ENCODE results near the gene NAGK.
"Not testable (repeated sequence)": the region's sequence is repeated elsewhere in the genome, so short reads cannot be mapped to it uniquely, and the experiment has no call there.

Gene NAGK

DNA sequence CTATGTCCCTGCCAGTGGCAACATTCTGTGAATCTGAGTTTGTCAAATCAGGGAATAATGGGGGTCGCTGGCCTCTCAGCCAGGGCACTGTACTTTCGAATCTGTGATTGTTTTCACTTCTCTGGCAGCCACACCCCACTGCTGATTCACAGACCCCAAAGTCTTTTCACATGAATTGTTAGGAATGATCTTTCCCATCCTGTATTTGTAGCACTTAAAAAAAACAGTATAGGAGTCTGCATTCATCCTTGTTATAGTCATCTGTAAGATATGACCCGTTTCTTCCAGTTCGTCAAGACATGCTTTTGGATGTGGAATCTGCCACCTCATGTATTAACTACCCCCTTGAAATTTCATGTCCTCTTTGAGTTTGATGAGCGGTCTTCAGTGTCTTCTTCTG is 928 bp downstream of the NAGK start:
- no peak for DNase-seq (ENCODE audit: low read depth)

DNA sequence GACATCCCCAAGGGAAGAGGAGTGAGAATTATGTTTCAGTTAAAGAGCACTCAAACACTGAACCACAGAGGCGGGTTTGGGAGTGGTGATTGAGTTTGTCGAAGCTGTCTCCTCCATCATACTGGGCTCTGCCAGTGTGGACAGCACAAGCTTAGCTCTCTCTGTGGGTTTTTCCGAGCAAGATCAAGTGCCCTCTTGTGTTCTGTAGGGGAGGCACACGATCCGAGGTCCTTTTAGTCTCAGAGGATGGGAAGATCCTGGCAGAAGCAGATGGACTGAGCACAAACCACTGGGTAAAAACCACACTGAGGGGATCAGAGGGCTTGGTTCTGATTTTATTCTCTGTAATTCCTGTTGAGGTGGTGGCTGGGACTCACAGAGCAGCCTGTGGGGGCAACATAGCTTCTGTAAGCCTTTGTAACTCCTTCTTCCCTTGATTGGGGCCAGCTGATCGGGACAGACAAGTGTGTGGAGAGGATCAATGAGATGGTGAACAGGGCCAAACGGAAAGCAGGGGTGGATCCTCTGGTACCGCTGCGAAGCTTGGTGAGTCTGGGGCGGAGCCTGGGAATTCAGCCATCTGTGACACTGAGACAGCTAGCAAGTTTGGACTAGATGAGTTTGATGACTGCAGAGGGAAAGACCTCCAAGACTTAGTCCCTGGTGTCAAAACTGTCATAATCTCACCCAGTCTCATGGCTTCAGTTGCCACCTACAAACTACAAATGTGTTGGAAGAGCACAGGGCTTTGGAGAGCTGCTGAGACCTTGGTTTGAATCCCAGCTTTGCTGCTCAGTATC is 2.0 kb downstream of the NAGK start:
- DNase-seq (ENCODE audit: low read depth): no peak

DNA sequence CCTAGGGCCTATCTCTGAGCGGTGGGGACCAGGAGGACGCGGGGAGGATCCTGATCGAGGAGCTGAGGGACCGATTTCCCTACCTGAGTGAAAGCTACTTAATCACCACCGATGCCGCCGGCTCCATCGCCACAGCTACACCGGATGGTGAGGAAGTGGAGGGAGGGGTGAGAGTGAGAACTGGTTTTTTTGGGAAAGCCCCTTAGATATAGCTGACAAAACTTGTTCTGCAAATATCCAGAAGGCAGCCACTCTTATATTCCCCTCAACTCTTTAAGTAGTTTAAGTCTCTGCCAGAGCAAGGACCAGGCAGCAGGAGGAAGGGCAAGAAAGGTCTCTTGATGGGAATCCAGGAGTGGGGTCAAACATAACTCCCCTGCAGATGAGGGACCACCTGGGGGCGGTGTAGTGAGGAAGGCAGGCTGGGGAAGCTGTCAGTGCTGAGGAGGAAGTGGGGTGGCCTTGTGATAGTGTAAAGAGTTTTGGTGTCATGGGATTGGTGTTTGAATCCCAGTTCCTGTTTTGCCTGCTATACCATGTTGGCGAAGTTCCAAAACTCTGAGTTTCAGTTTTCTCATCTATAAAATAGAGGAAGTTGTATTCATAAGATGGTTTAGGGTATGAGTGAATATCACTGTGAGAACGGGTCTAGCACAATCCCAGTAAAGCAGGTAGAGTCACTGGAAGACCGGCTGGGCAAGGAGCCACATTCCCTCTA is 3.4 kb downstream of the NAGK start:
- no peak for DNase-seq (ENCODE audit: low read depth)

DNA sequence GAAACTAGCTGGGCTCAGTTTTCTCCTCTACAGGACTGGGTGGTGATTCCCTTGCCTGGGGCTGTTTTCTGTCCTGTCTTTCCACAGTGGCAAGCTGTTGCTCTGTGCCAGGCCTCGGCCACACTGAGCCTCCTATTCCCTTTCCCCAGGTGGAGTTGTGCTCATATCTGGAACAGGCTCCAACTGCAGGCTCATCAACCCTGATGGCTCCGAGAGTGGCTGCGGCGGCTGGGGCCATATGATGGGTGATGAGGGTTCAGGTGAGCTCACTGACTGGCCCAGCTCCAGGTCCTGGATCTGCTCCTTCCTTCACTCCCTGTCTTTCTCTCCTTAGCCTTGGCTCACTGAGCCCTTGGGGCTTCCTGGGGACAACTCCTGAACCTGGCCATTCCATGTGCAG is 4.0 kb downstream of the NAGK start:
- no peak for DNase-seq (ENCODE audit: low read depth)

DNA sequence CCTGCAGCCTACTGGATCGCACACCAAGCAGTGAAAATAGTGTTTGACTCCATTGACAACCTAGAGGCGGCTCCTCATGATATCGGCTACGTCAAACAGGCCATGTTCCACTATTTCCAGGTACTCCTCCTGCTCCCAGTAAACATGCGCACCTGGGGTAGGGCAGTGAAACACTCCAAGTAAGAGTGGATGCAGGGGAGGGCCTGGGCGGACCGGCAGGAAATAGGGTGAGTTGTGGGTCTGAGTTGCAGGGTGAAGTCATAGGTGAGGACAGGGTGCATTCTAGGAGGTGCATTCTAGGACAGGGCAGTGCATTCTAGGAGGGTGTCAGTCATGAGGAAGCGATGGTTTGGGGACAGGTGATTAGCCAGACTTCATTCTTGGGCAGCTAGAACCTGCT is 5.0 kb downstream of the NAGK start:
- no peak for DNase-seq (ENCODE audit: low read depth)

DNA sequence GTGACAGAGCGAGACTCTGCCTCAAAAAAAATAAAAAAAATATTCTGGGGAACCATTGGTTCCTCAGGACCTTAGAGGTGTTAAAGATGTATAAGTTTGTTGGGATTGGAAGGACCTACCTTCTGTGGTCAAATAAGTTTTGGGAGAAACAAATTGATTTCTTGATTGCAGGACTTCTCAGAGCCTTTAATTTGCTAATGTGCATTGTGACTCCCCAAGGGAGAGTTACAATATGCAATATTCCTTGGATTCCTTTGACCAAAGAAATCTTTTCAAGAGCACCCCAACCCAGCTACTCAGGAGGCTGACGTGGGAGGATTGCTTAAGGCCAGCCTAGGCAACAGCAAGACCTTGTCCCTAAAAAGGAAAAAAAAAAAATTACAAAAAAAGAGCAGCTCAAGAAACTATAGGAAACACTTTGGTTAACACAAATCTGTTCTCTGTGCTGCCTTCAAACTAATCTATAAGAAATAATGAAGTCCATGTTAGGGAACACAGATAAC is 6.5 kb downstream of the NAGK start:
- DNase-seq (ENCODE audit: low read depth): no peak

DNA sequence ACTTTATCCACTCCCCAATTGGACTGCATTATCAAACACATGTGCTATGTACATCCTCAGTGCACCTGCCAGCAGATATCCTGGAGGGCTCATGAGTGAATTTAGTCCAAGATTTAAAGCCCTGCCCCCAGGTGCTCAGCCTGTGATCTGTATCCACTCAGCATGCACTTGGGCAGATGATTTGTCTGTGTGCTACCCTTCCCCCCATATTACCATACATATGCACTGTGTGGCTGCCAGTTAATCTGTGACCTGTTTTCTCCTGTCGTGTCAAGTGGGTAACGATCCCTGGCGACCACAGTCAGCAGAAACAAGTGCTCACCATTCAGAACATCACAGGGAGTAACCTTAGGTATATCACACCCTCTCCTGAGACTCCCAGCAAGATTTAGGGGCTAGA is 10.2 kb downstream of the NAGK start:
- no peak for DNase-seq (ENCODE audit: low read depth)

DNA sequence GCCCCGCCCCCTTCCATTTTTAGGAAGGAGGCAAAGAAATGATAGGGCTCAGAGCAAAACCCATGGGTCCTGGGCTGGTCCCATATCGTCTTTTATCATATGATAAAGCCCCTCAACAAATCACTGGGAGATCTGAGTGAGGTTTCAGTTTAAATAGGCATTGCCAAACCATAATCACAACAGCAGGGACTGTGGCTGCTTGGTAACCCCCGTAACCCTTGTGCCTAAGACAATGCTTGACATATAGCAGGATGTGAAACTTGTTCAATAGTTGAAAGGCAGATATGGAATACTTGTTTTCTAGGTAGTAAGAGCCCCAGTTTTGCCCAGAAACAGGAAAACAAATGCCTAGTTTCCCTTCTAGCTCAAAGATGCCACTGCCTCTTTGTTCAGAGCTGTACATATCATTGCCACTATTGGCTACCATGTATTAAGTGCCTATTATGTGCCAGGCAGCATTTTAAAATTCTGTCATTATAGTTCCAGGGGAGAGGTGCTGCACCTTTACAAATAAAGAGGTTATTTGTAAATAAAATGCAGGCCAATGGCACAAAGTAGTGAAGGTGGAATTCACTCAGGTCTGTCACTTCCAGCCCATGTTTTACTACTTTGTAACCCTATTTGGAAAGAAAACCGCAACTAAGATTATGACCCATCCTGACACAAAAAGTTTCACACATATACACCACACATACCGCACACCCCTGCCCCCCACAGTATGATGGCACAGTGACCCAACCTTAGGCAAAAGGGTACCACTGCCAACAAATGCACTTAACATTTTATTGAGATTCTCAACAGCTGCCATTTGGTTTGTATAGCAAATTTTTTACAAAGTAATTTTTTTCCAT is 14.2 kb downstream of the NAGK start:
- DNase-seq (ENCODE audit: low read depth): no peak

DNA sequence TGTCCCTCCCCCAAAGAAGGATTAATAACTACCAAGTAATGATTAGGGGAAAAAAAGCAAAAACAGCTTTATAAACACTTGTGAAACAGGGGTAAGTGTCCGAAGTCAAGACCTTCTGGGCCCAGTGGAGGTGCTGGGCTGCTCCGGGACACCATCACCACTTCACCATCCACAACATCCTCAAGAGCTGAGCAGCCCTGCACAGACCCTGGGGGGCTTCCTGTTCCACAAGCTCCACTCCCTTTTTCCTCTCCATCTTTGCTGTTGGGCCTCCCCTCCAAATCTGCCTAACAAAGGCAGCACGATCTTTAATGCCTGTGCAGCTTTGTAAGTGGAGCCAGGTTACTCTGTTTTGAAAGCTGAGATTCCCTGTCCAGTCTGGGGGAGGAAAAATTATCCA is 14.8 kb downstream of the NAGK start:
- not testable (repeated sequence) for DNase-seq (ENCODE audit: low read depth)

DNA sequence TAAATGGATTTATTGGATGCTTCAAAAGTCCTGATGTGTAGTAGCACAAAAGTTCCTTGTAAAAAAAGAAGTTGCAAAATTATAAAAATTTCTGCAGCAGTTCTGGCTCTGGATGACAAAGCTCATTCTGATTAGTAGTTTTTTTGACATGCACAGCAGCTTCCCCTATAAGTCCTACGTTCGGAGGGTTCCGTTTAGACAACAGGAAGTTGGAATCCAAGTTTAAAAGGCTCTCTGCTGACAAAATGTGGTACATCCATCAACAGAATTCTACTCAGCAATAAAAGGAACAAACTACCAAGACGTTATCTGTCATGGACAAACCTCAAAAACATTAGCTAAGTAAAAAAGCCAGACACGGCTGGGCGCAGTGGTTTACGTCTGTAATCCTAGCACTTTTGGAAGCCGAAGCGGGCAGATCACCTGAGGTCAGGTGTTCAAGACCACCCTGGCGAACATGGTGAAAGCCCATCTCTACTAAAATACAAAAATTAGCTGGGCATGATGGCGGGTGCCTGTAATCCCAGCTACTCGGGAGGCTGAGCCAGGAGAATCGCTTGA is 15.4 kb downstream of the NAGK start:
- DNase-seq (ENCODE audit: low read depth): not testable (repeated sequence)

DNA sequence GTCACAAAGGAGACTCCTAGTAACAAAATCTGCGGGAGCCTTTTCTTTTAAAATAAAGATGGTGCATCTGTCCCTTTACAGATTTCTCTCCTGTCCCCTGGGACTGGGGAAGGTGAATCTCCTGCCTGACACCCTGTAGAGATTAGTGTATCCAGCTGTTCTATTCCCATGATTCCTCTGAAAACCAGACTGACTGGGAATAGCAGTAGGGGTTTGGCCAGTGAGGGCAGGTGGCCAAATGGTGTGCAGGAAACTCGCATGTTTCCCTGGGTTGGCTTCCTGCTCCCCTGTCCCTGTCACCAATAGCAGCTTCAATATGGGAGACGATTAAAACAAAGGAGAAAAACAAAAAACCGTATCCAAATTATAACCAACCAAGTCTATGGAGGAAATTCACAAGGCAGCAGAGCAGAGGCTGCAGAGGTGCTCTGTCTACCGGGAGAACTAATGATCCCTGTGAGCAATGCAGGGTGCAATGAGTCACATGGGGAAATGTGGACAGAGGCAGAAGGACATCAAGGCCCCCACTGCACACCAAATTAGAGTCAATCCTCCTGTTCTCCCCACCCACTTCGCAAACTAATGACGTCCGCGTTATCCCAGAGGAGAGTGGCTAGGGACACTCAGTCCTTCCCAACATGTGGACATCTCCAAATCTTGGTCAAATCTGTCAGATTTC is 17.0 kb downstream of the NAGK start:
- DNase-seq (ENCODE audit: low read depth): not testable (repeated sequence)

DNA sequence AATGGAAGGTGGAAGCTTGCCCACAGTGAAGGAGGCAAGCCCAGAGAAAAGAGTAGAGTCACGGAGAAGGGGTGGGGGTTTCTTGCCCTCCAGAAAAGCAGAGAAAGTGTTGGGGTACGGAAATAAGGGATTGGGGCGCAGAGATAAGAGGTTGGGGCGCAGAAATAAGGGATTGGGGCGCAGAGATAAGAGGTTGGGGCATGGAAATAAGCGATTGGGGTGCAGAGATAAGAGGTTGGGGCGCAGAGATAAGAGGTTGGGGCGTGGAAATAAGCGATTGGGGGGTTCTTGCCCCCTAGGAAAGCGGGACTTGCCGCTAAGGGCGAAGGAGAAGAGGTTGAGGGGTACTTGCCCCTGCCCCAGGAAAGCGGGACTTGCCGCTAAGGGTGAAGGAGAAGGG is 21.0 kb downstream of the NAGK start:
- not testable (repeated sequence) for DNase-seq (ENCODE audit: low read depth)

DNA sequence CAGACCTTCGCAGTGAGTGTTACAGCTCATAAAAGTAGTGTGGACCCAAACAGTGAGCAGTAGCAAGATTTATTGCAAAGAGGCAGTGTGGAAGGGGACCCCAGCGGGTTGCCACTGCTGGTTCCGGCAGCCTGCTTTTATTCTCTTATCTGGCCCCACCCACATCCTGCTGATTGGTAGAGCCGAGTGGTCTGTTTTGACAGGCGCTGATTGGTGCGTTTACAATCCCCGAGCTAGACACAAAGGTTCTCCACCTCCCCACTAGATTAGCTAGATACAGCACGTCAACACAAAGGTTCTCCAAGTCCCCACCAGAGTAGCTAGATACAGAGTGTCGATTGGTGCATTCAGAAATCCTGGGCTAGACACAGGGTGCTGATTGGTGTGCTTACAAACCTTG is 23.4 kb downstream of the NAGK start:
- DNase-seq (ENCODE audit: low read depth): not testable (repeated sequence)

DNA sequence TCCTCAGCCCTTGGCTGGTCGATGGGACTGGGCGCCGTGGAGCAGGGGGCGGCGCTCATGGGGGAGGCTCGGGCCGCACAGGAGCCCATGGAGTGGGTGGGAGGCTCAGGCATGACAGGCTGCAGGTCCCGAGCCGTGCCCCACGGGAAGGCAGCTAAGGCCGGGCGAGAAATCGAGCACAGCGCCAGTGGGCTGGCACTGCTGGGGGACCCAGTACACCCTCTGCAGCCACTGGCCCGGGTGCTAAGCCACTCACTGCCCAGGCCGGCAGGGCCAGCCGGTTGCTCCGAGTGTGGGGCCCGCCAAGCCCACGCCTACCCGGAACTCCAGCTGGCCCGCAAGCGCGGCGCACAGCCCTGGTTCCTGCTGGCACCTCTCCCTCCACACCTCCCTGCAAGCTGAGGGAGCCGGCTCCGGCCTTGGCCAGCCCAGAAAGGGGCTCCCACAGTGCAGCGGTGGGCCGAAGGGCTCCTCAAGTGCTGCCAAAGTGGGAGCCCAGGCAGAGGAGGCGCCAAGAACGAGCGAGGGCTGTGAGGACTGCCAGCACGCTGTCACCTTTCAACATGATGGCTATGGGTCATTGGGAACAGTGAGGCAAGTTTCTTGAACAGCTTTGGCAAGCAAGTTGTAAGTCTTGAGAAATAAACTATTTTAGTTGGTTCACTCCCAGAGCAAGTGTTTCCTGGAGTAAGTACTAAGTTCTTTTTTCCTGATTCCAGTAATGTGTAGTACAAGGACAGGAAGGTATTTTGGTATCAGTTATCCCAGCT is 24.2 kb downstream of the NAGK start:
- not testable (repeated sequence) for DNase-seq (ENCODE audit: low read depth)

DNA sequence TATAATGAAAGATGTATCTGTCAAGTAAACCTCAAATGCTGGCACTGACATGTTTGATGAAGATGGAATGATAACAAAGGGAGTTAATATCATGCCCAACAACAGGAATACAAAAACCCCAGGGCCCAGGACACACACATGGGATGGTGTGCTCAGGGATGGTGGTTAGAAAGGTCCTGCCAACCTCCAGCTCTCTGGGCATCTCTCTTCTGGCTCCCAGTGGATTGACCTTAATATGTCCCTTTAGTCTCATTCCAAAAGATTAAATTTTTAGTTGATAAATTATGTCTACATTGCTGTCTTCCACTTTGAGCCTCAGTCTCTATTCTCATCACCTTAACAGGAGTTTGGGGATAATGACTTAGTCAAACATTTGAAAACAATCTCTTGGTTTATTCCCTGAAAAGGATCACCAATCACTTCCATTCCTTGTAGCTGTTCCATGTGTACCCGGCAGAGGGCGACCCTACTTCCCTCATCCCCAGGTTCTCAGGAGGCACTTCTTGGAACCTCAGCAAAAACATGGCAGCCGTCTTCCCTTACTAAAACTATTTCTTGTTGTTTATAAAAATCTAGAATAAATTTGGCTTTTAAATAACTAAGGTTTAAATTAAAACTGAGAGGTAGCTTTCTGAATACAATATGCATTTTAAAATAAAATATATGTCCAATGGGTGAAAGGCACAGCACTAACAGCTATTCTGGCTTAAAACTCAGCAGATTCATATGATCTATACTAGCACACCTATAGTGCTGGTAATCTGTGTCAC is 31.9 kb downstream of the NAGK start:
- DNase-seq (ENCODE audit: low read depth): no peak

DNA sequence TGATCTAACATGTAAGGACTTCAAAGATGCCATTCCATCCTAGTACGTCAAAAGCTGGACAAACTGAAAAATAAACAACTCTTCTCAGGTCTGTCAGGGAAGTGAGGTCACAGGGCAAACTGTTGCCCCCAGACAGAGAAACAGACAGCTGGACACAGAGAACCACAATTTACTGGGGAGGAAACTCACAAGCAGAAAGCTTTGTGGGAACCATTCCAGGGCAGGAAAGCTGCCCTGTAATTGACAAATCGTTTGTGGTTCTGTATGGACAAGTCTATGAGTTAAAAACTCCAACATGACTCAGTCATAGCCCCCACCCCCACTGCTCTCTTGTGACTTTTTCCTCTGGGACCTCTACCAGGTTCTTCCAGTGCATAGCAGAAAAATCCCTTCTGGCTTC is 33.2 kb downstream of the NAGK start:
- DNase-seq (ENCODE audit: low read depth): peak; percentile 57

DNA sequence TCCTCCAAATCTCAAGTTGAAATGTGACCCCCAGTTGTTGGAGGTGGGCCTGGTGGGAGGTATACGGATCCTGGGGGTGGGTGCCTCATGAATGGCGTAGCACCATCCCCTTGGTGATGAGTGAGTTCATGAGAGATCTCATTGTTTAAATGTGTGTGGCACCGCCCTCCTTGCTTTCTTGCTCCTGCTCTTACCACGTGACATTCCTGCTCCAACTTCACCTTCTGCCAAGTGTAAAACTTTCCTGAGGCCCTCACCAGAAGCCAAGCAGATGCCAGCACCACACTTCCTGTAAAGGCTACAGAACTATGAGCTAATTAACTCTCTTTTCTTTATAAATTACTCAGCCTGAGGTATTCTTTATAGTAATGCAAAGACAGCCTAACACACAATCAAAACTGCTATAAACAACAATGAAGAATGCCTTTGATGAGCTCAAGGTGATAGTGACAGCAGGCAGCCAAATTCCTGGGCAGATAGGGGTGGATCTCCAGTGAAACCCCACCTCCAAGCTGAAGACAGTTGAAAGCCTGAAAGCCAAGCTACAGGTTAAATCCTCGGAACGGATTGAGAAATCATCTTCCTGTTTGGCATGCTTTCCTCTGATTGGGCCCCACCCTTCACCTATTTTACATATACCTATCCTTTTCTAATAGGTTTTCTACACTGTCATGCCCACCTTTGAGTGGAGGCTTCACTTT is 34.7 kb downstream of the NAGK start:
- DNase-seq (ENCODE audit: low read depth): no peak

DNA sequence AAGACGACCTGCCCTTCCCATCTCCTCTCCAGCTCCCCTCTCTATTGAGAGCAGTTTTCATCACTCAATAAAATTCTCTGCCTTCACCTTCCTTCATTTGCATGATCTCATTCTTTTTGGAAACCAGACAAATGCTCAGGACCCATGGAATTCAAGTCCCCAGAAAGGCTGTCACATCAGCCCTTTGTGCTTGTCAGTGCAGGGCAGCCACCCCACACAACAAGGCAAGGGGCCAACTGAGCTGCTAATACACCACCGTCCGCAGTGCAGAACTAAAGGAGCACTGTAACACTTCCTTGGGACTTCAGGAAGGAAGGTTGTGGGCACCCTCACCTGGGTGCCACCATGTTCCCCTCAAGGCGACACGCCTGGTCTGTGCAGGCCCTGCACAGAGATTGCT is 35.4 kb downstream of the NAGK start:
- no peak for DNase-seq (ENCODE audit: low read depth)

DNA sequence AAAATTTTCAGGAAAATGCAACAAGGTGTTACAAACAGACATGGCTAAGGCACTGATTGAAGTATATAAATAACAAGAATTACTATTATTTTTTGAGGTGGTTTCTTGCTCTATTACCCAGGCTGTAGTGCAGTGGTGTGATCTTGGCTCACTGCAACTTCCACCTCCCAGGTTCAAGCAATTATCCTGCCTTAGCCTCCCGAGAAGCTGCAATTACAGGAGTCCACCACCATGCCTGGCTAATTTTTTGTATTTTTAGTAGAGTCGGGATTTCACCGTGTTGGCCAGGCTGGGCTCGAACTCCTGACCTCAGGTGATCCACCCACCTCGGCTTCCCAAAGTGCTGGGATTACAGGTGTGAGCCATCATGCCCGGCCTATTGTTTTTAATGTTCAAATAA is 38.0 kb downstream of the NAGK start:
- DNase-seq (ENCODE audit: low read depth): not testable (repeated sequence)
